ENCODE measurements around the gene PTPRQ. TPM values are rescaled to one million over a fixed set of nuclear protein-coding genes. Genes with fewer than 3 reads are reported as not detected.
A peak's percentile ranks its signal among the peaks of the same experiment; 100 is the strongest.

Gene PTPRQ
- total and polyA plus RNA-seq, 2 experiments from 2014 or later: 0.11 to 0.18 TPM

DNA sequence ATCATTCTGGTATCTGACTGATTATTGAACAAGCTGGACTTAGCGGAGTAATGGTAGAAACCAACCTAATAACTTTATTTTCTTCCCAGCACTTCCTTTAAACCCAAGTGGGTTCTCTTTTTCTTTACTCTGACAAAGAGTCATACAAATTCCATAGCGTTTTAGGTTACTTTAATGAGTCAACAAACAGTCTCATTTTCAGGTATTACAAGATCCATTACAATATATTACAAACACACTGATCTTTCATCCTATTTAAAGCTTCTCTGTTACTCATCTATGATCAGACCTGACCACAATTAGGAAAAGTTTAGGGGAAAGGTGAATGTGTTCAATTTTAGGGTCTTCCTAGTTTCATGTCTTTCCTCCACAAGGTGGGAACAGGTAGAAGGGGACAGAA lies 39.4 kb upstream of the PTPRQ start:
- 83 to 94% methylated on average over 2 of the region's 2 CpGs for WGBS, 2 experiments (ENCODE audit: low coverage in 1 of 2, low lambda C conversion rate in 2 of 2, missing lambda C conversion rate in 2 of 2)
- no peaks in the 10 kb centered on the region for H3K27me3 ChIP-seq (replicated peaks; ENCODE audit: insufficient read depth)

DNA sequence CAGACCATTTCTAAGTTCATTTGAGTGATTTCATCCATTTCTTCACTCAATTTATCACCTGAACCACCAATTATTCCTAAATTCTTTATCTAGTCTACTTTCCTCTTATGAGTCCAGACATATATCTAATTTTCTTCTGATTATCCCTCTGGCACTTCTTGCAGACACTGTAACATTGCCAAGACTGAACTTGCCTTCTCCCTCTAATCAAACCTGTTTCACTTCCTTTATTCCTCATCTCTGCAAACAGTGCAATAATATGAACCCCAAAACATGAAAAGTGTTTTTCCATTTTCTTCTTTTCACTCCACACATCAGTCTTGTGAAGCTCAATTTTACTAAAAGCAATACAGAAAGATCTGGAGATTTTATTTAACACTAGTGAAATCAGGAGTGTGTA lies 37.8 kb upstream of the PTPRQ start:
- Histone ChIP-seq H3K27me3 (replicated peaks; ENCODE audit: insufficient read depth) (no peaks in the 10 kb centered on the region), H4K20me1 (ENCODE audit: insufficient read depth) (no peaks in the 10 kb centered on the region), H3K27ac (no peak overlapping the region), H2AFZ (no peak overlapping the region), H3K4me2 (ENCODE audit: unreplicated experiment) (no peak overlapping the region), H3K9me3 (ENCODE audit: low read depth) (no peaks in the 10 kb centered on the region), H3K9me2 (ENCODE audit: insufficient read depth) (no peaks in the 10 kb centered on the region), H3K9ac (no peak overlapping the region), H3K36me3 (ENCODE audit: low read depth) (no peaks in the 10 kb centered on the region), H3K79me2 (ENCODE audit: insufficient read depth) (no peaks in the 10 kb centered on the region), H3K4me1 (ENCODE audit: insufficient read depth) (no peaks in the 10 kb centered on the region), H3F3A (ENCODE audit: insufficient read depth) (no peaks in the 10 kb centered on the region), H3K4me3 (no peak overlapping the region)
- in situ Hi-C loops (cut with MboI): loop anchor here (25.0 kb wide), 1 partner anchor 531 kb away; the partner anchor contains the start of gene LIN7A
- DNase-seq: no peak
- TF ChIP-seq EZH2phosphoT487 (IDR thresholded peaks at IDR 0.05; ENCODE audit: insufficient read depth, low read depth) (no peak), EZH2 (IDR thresholded peaks at IDR 0.05; ENCODE audit: insufficient read depth, poor library complexity, severe bottlenecking) (no peak)

More for the DNA sequence above, 39.4 kb upstream of the PTPRQ start:
- H3K9me2 ChIP-seq (ENCODE audit: insufficient read depth): no peaks in the 10 kb centered on the region
- H3K36me3 ChIP-seq (ENCODE audit: low read depth): no peaks in the 10 kb centered on the region
- no peak overlapping the region for H3K9ac ChIP-seq
- H3K4me1 ChIP-seq (ENCODE audit: insufficient read depth): no peaks in the 10 kb centered on the region
- H3K9me3 ChIP-seq (ENCODE audit: low read depth): no peaks in the 10 kb centered on the region
- TF ChIP-seq EZH2 (IDR thresholded peaks at IDR 0.05; ENCODE audit: insufficient read depth, poor library complexity, severe bottlenecking): no peak
- no peak for TF ChIP-seq EZH2phosphoT487 (IDR thresholded peaks at IDR 0.05; ENCODE audit: insufficient read depth, low read depth)
- no peaks in the 10 kb centered on the region for H4K20me1 ChIP-seq (ENCODE audit: insufficient read depth)
- H3K27ac ChIP-seq: no peak overlapping the region
- H3K4me2 ChIP-seq (ENCODE audit: unreplicated experiment): no peak overlapping the region
- no peaks in the 10 kb centered on the region for H3F3A ChIP-seq (ENCODE audit: insufficient read depth)
- in situ Hi-C loops (cut with MboI): loop anchor here (25.0 kb wide), 1 partner anchor 533 kb away; the partner anchor contains the start of gene LIN7A
- DNase-seq: no peak
- no peak overlapping the region for H3K4me3 ChIP-seq
- no peak overlapping the region for H2AFZ ChIP-seq
- H3K79me2 ChIP-seq (ENCODE audit: insufficient read depth): no peaks in the 10 kb centered on the region

DNA sequence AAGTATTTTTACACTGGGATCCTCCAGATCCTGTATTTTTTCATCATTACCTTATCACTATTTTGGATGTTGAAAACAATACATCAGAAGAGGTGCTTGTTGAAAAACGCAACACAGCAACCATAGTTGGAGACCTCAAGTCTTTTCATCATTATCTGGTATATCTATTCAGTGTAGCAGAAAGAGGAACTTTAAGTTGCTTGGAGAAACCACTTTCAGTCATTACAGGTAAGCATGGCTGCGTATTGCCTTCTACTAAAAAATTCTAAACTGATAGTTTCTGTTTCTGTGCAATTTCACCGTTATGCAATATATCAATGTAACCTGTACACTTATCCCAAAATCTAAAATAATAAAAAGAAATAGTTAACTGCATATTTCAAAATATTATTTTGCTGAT lies 32.2 kb upstream of the PTPRQ start:
- no peak overlapping the region for H3K9ac ChIP-seq
- H3K9me2 ChIP-seq (ENCODE audit: insufficient read depth): no peaks in the 10 kb centered on the region
- no peaks in the 10 kb centered on the region for H4K20me1 ChIP-seq (ENCODE audit: insufficient read depth)
- no peak overlapping the region for H3K27ac ChIP-seq
- TF ChIP-seq EZH2 (IDR thresholded peaks at IDR 0.05; ENCODE audit: insufficient read depth, poor library complexity, severe bottlenecking): no peak
- no peak for TF ChIP-seq EZH2phosphoT487 (IDR thresholded peaks at IDR 0.05; ENCODE audit: insufficient read depth, low read depth)
- no peaks in the 10 kb centered on the region for H3K9me3 ChIP-seq (ENCODE audit: low read depth)
- in situ Hi-C loops (cut with MboI): loop anchor here (5.0 to 25.0 kb wide), 2 partner anchors 351 to 526 kb away; partner anchors contain the start of gene LIN7A
- H3K79me2 ChIP-seq (ENCODE audit: insufficient read depth): no peaks in the 10 kb centered on the region
- no peak overlapping the region for H3K4me2 ChIP-seq (ENCODE audit: unreplicated experiment)
- no peak overlapping the region for H3K4me3 ChIP-seq
- H3K36me3 ChIP-seq (ENCODE audit: low read depth): no peaks in the 10 kb centered on the region
- no peak for DNase-seq
- no peaks in the 10 kb centered on the region for H3F3A ChIP-seq (ENCODE audit: insufficient read depth)
- H3K4me1 ChIP-seq (ENCODE audit: insufficient read depth): no peaks in the 10 kb centered on the region
- WGBS, 2 experiments (ENCODE audit: low coverage in 1 of 2, low lambda C conversion rate in 2 of 2, missing lambda C conversion rate in 2 of 2): 46 to 51% methylated on average over 3 of the region's 3 CpGs
- H2AFZ ChIP-seq: no peak overlapping the region
- no peaks in the 10 kb centered on the region for H3K27me3 ChIP-seq (replicated peaks; ENCODE audit: insufficient read depth)

DNA sequence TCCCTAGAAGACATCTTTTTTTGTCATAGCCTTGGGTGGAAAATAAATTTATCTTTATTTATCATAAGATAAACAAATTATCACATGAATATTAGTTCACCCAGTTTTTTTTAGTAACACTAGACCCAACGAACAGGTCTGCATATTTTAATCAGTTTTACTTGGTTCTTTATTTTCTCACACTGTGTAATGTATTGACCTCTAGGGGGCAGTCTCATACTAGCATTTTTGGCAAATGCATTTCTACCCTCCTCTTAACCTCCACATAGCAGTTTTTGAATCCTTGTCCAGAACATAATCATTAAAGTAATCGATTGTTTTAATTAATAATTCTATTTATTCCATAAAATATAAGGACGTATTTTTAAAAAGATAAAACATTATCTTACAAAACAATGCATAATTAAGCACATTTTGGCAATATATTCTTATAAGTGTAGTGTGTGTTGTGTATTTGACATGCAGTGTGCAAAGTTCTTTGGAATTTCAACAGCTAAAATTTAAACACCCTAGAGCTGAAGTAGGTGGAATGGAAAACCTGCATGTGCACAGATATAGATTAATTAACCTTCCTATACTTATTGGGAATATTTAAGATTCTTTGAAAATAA lies 31.6 kb upstream of the PTPRQ start:
- 0 to 1% methylated on average over 3 of the region's 3 CpGs for WGBS, 2 experiments (ENCODE audit: low coverage in 1 of 2, low lambda C conversion rate in 2 of 2, missing lambda C conversion rate in 2 of 2)

More for the DNA sequence above, 31.6 kb upstream of the PTPRQ start:
- in situ Hi-C loops (cut with MboI): loop anchor here (5.0 to 25.0 kb wide), 2 partner anchors 350 to 525 kb away; partner anchors contain the start of gene LIN7A
- TF ChIP-seq EZH2 (IDR thresholded peaks at IDR 0.05; ENCODE audit: insufficient read depth, poor library complexity, severe bottlenecking): no peak
- no peak for TF ChIP-seq EZH2phosphoT487 (IDR thresholded peaks at IDR 0.05; ENCODE audit: insufficient read depth, low read depth)
- Histone ChIP-seq H4K20me1 (ENCODE audit: insufficient read depth) (no peaks in the 10 kb centered on the region), H3K27ac (no peak overlapping the region), H2AFZ (no peak overlapping the region), H3K9me2 (ENCODE audit: insufficient read depth) (no peaks in the 10 kb centered on the region), H3K4me3 (no peak overlapping the region), H3K79me2 (ENCODE audit: insufficient read depth) (no peaks in the 10 kb centered on the region), H3F3A (ENCODE audit: insufficient read depth) (no peaks in the 10 kb centered on the region), H3K4me1 (ENCODE audit: insufficient read depth) (no peaks in the 10 kb centered on the region), H3K9ac (no peak overlapping the region), H3K9me3 (ENCODE audit: low read depth) (no peaks in the 10 kb centered on the region), H3K27me3 (replicated peaks; ENCODE audit: insufficient read depth) (no peaks in the 10 kb centered on the region), H3K4me2 (ENCODE audit: unreplicated experiment) (no peak overlapping the region), H3K36me3 (ENCODE audit: low read depth) (no peaks in the 10 kb centered on the region)
- DNase-seq: peak; percentile 80

Data from GM23248 (cell line).